ENCODE data around the gene ORC3. TPM values are rescaled to one million over a fixed set of nuclear protein-coding genes. Genes with fewer than 3 reads are reported as not detected.

The ORC3 gene
- total RNA-seq, 1 donor from 2014 or later, result 21.4 TPM

GRCh38 chr6:87670707-87671106 lies 80.8 kb downstream of the ORC3 start:
- no peaks in the 10 kb centered on the region for H3K27me3 Mint-ChIP-seq (ENCODE audit: unreplicated experiment)
- peaks cover 9% of the 10 kb centered on the region for H3K4me1 Mint-ChIP-seq (ENCODE audit: unreplicated experiment)
- no peak for TF ChIP-seq CTCF (IDR thresholded peaks at IDR 0.05)
- no peak overlapping the region for H3K27ac Mint-ChIP-seq (ENCODE audit: unreplicated experiment)
- H3K36me3 Mint-ChIP-seq (ENCODE audit: unreplicated experiment), result peaks cover 43% of the 10 kb centered on the region
- no peak for DNase-seq (ENCODE audit: extremely low spot score, unreplicated experiment)
- H3K9me3 Mint-ChIP-seq (ENCODE audit: unreplicated experiment), result no peaks in the 10 kb centered on the region
- H3K4me3 Mint-ChIP-seq (ENCODE audit: unreplicated experiment), result no peak overlapping the region

DNA sequence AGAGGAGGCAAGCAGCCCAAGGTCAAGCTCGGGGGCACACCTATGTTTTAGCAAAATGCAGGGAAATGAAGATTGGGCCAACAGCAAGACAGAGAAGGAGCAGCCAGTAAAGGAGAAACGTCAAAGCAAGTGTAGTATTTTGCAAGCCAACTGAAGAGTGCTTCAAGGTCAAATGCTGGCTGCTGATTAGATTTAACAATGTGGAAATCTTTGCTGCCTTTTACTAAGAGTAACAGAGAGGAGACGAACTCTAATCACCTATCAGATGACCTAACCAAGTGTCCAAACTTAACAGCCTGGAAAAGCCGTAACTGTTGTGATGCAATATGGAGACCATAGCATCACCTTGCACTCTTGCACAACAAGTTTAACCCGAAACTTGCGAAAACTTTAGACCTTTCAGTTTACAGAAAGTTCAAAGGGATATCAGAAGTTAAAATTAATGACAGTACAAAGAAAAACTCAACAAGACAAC lies 81.7 kb downstream of the ORC3 start:
- TF ChIP-seq CTCF (IDR thresholded peaks at IDR 0.05), result no peak
- peaks cover 9% of the 10 kb centered on the region for H3K4me1 Mint-ChIP-seq (ENCODE audit: unreplicated experiment)
- no peaks in the 10 kb centered on the region for H3K27me3 Mint-ChIP-seq (ENCODE audit: unreplicated experiment)
- peaks cover 48% of the 10 kb centered on the region for H3K36me3 Mint-ChIP-seq (ENCODE audit: unreplicated experiment)
- H3K9me3 Mint-ChIP-seq (ENCODE audit: unreplicated experiment), result no peaks in the 10 kb centered on the region
- no peak overlapping the region for H3K4me3 Mint-ChIP-seq (ENCODE audit: unreplicated experiment)
- no peak overlapping the region for H3K27ac Mint-ChIP-seq (ENCODE audit: unreplicated experiment)
- DNase-seq (ENCODE audit: extremely low spot score, unreplicated experiment), result no peak

- no peak for TF ChIP-seq CTCF (IDR thresholded peaks at IDR 0.05)
- Mint-ChIP-seq H3K4me1 (ENCODE audit: unreplicated experiment) (peaks cover 9% of the 10 kb centered on the region), H3K9me3 (ENCODE audit: unreplicated experiment) (no peaks in the 10 kb centered on the region), H3K27me3 (ENCODE audit: unreplicated experiment) (no peaks in the 10 kb centered on the region), H3K27ac (ENCODE audit: unreplicated experiment) (no peak overlapping the region), H3K4me3 (ENCODE audit: unreplicated experiment) (no peak overlapping the region), H3K36me3 (ENCODE audit: unreplicated experiment) (peaks cover 50% of the 10 kb centered on the region)
- DNase-seq (ENCODE audit: extremely low spot score, unreplicated experiment), result no peak
These were observed 82.7 kb downstream of the ORC3 start for GRCh38 chr6:87672641-87673040.

DNA sequence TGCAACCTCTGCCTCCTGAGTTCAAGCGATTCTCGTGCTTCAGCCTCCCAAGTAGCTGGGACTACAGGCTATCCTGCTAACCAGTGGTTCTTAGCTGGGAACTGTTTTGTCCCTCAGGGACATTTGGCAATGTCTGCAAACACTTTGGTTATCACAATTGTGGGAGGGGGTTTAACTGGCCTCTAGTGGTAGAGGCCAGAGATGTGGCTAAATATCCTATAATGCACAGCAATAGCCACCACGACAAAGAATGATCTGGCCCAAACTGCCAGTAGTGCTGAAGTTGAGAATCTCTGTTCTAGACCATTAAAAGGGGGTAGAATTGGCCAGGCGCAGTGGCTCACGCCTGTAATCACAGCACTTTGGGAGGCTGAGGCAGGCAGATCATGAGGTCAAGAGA lies 83.3 kb downstream of the ORC3 start:
- no peaks in the 10 kb centered on the region for H3K27me3 Mint-ChIP-seq (ENCODE audit: unreplicated experiment)
- DNase-seq (ENCODE audit: extremely low spot score, unreplicated experiment), result no peak
- H3K36me3 Mint-ChIP-seq (ENCODE audit: unreplicated experiment), result peaks cover 50% of the 10 kb centered on the region
- H3K27ac Mint-ChIP-seq (ENCODE audit: unreplicated experiment), result no peak overlapping the region
- no peaks in the 10 kb centered on the region for H3K9me3 Mint-ChIP-seq (ENCODE audit: unreplicated experiment)
- H3K4me1 Mint-ChIP-seq (ENCODE audit: unreplicated experiment), result peaks cover 9% of the 10 kb centered on the region
- no peak for TF ChIP-seq CTCF (IDR thresholded peaks at IDR 0.05)
- H3K4me3 Mint-ChIP-seq (ENCODE audit: unreplicated experiment), result no peak overlapping the region

GRCh38 chr6:87674290-87674689 lies 84.4 kb downstream of the ORC3 start:
- Mint-ChIP-seq H3K9me3 (ENCODE audit: unreplicated experiment) (no peaks in the 10 kb centered on the region), H3K36me3 (ENCODE audit: unreplicated experiment) (peaks cover 53% of the 10 kb centered on the region), H3K27me3 (ENCODE audit: unreplicated experiment) (no peaks in the 10 kb centered on the region), H3K4me3 (ENCODE audit: unreplicated experiment) (no peak overlapping the region), H3K4me1 (ENCODE audit: unreplicated experiment) (peaks cover 8% of the 10 kb centered on the region), H3K27ac (ENCODE audit: unreplicated experiment) (no peak overlapping the region)
- no peak for TF ChIP-seq CTCF (IDR thresholded peaks at IDR 0.05)
- no peak for DNase-seq (ENCODE audit: extremely low spot score, unreplicated experiment)
